GM13976 (cell line): ENCODE data around the gene DNAAF2.

Source experiments
- DNase-seq: peaks from one replicate; pipeline ENCODE4 v3.0.0; 2012; ENCODE audit warnings: low spot score
- CTCF ChIP-seq: IDR thresholded peaks from 2 replicates; pipeline ENCODE4 v1.5.1; 2012; ENCODE audit warnings: borderline replicate concordance, mild to moderate bottlenecking; ENCODE audit not compliant: insufficient read depth; ENCODE audit errors: extremely low read depth, missing control alignments, control extremely low read depth
- in situ Hi-C: fragments of 300-500 bp; cut with MboI; formaldehyde crosslinking; loops from one replicate; pipeline ENCODE4 v1.12.0; 2022; ENCODE audit warnings: low sequenced_read_pairs, mixed read lengths, inconsistent platforms; ENCODE audit not compliant: unreplicated experiment

DNAAF2 gene

GRCh38 chr14:49584058-49584457, 51.0 kb downstream of the DNAAF2 start:
- no peak for DNase-seq
- no peak for TF ChIP-seq CTCF
- in situ Hi-C loops = no loop called here

GRCh38 chr14:49583629-49584028, 51.4 kb downstream of the DNAAF2 start:
- no peak for TF ChIP-seq CTCF
- in situ Hi-C loops = no loop called here
- no peak for DNase-seq

GRCh38 chr14:49582113-49582977, 52.7 kb downstream of the DNAAF2 start:
- in situ Hi-C loops = no loop called here
- no peak for TF ChIP-seq CTCF
- no peak for DNase-seq

GRCh38 chr14:49581209-49582112, 53.6 kb downstream of the DNAAF2 start:
- no peak for TF ChIP-seq CTCF
- DNase-seq = no peak
- in situ Hi-C loops = no loop called here

GRCh38 chr14:49579841-49580240, 55.2 kb downstream of the DNAAF2 start:
- no peak for DNase-seq
- no peak for TF ChIP-seq CTCF
- in situ Hi-C loops = no loop called here

GRCh38 chr14:49578141-49578540, 56.9 kb downstream of the DNAAF2 start:
- in situ Hi-C loops = no loop called here
- no peak for TF ChIP-seq CTCF
- no peak for DNase-seq
